COR-L47 (cell line): Measurements from ENCODE around the gene TFPI.
"Not testable (repeated sequence)": the region's sequence is repeated elsewhere in the genome, so short reads cannot be mapped to it uniquely, and the experiment has no call there.

Experiments
- DNase-seq: peaks from one replicate; lab custom pipeline; 2025; lab: John Stamatoyannopoulos, UW

Gene TFPI

DNA sequence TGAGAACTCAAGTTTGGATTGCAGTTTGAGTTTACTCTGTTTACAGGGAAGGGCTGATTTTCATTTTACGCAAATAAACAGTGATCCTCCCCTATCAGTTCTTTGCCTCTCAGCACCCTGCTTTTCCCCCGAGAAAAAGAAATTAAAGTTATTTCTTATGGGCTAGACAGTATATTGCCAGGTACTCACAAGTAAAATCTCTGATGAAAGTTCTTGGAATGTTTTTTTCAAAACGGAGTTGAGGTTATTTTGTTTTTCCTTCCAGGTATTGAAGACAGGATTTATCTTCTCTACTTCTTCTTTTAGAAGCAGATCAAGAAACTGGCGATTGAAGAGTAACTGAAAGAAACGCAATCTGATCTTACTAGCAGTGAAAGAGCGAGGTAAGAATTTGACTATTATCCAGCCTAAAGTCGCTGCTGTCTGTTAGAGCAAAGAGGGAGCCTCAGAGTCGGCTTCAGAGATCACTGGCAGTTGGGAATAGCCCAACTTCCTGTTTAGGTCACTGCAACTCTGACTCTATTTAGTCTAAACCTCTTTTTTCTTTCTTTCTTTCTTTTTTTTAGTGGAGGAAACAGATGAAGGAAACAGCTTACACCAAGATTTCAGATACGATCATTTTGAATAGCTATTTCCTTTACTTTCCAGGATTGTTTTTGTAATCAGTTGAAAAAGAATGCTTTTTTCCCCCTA, at the start of gene TFPI:
TSS of gene TFPI (minus strand) at position 425 of the 693 bp plus-strand sequence. CDS start 50,667 bp downstream, outside the sequence.
- DNase-seq: no peak

DNA sequence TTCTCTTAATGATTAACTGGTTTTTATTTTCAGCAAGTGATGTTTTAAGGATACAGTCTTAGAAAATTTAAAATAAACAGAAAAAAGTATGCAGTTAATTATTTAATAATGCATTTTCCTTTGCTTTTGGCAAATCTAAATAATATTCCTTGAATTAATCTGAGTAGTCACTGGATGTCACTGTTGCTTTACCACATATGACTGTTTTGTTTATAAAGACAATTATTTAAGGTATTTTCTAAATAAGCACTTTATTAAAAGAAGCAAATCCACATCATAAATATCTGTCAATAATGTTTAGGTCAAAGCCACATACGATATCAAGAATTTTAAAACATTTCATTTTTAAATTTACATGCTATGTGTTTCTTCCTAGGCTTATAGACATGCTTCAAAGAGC, 40.6 kb upstream of the TFPI start:
- no peak for DNase-seq

DNA sequence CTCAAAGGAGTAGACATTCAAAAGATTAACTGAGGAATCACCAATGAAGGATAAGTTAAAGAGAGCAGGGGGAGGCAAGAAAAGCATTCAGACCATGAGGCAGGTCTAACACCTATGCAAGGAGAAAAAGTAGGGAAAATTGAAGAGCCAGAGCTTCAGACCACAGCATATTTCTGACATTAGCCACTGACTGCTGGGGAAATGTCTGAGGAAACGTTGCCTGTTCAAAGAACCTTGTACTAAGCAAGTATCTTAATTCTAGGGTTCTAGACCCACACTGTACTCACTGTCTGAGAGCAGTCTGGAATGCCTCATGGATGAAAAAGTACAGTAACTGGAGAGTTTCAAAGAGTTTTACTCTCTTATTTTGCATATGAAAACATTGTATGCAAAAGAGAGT, 39.5 kb upstream of the TFPI start:
- no peak for DNase-seq

DNA sequence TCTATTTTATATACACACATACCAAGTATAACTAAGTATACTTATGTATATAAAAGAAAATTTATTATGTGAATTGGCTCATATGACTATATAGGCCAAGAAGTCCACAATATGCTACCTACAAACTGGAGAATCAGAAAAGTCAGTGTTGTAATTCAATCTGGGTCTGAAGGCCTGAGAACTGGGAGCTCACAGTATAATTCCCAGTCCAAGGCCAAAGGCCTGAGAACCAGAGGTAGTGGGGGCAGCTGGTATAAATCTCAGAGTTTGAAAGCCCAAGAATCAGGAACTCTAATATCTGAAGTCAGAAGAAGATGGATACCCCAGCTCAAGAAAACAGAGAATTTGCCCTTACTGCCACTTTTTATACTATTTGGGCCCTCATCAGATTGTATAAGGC, 38.9 kb upstream of the TFPI start:
- no peak for DNase-seq

DNA sequence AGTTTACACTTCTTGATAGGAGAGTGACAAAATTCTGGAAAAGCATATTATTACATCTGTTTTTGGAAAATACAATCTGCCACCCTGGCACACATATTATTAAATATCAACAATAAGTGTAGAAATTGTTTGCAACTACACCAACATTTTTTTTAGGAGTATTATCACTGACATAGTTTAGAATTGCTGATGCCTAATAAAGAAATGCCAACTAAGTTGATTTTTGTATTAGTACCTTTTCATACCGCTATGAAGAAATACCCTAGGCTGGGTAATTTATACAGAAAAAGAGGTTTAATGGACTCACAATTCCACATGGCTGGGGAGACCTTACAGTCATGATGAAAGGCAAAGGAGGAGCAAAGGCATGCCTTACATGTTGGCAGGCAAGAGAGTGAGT, 35.9 kb upstream of the TFPI start:
- DNase-seq: no peak

DNA sequence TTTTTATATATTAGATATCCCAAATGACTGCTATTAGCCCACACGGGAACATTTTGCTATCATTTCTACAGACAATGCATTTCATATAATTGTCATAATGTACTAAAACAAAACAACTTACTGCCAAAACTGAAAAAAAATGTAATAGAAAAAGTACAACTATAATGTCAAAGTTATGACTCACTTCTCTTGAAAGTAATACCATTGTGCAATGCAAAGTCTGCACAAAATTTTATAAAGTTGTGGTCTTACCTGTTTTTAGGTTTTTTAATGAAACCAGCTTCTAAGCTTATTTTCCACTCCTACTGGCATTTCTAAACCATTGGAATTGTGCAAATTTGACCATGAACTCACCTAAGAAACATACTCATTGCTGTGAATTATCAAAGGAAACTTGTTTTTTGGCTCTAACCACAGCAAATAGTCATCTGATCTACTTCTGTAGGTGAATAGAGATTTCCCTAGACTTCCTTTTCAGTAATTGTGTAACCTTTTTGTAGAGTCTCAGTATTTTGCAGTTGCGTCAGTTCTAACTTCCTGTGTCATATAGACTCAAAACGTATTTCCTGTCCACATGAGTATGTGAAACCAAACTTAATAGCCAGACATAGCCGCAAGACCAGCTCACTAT, 31.9 kb upstream of the TFPI start:
- DNase-seq: no peak

DNA sequence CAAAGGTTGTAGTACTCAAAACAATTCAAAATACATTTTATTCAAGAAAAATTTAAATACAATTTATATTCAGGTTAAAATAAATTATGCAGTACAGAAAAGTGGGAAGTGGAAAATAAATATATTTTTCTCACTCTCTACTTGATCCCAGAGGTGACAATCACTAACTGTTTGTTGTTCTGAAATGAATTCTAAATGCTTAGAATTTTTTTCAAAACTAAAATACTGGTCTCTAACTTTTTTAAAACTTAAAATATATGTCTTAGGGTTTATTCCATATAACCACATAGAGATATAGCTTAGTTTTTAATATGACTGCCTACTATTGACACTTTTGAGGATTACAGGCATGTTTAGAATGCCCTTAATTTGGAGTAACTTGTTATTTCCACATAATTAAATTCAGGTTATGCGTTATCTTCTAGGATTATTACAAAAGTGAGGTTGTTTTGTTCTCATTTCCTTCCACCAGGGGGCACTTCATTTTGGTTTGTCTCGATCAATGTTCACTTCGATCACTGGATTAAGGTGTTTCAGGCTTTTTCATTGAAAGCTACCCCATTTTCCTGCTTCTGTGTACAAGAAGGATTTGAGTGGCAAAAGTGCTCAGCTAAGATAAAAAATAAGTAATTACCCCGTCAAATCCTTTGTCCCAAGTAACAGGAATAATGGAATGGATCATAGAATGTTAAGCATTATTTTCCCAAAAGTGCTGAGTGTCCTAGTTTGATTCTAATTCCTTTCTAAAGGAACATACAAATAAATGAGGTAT, 27.1 kb upstream of the TFPI start:
- DNase-seq: peak; percentile 44

DNA sequence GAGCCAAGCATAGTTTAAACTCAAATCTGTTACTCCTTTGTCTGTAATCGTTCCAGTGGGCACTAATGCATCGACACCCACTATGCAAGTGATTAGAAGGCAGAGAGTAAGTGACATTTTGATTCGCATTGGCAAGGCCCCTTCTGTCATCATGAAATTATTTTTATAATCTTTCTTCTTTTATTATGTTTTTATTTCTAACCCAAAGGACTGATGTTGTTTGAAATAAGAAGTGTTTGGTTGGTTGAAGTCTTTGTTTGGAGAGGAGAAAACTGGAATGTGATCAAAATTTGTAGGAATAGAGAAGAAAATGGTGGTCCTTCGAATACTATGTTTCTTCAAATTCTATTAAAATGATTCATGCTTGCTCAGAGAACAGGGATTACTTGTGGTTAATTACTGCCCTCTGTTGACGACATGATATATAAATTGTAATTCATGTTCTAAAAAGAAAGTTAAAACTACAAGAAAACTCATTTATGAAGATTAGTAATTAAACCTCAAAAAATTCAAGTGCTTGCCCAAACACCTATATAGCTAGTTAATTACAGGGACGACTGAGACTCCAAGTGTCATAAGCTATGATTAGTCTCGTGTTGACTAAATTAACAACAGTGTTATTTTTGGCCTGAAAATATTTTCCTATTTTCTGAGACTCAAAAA, 26.4 kb upstream of the TFPI start:
- DNase-seq: peak; percentile 59

DNA sequence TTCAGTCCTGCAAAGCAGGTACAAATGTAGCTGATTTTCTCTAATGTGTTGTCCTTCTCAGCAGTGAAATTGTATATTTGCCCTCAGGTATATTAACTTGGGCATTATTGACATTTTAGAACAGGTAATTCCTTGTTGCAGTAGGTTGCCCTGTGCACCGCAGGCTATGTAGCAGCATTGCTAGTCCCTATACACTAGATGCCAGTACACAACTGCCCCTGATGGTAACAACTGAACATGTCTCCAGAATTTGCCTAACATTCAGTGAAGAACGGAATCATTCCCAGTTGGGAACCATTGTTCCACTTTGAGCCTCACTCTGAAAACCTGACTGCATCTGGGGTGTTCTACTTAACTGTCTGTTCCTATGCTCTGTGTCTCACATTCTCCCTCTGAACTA, 23.1 kb upstream of the TFPI start:
- no peak for DNase-seq

DNA sequence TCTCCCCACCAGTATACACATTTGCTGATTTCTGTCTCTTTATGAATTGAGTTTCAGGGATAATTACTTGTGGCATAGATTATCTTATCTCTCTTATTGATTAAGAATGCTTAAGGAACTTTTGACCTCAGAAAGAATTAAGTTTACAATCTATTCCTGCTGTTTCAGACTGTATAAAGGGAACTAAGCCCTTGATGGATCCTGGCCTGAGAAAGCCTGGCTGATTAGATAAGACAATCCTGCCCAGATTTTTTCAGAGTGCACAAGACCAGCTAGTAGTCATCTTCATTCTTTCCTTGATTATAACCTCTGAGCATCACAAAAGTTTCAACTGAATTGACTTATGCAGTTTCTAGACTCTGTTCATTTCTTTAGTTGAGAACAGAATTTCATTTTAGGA, 22.7 kb upstream of the TFPI start:
- no peak for DNase-seq

DNA sequence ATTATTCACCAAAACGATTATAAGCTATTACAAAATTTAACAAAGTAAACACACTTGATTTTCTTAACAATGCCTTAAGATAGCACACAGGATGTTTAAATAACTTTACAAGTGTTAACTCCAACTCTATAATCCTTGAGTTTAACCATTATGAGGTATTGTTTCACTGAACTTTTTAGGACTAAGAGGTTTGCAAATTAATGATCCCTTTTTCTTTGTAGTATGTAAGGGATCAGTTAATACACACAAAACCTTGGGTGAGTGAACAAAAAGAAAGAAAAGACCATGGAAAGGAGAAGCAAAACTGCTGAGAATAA, 21.5 kb upstream of the TFPI start:
- no peak for DNase-seq

DNA sequence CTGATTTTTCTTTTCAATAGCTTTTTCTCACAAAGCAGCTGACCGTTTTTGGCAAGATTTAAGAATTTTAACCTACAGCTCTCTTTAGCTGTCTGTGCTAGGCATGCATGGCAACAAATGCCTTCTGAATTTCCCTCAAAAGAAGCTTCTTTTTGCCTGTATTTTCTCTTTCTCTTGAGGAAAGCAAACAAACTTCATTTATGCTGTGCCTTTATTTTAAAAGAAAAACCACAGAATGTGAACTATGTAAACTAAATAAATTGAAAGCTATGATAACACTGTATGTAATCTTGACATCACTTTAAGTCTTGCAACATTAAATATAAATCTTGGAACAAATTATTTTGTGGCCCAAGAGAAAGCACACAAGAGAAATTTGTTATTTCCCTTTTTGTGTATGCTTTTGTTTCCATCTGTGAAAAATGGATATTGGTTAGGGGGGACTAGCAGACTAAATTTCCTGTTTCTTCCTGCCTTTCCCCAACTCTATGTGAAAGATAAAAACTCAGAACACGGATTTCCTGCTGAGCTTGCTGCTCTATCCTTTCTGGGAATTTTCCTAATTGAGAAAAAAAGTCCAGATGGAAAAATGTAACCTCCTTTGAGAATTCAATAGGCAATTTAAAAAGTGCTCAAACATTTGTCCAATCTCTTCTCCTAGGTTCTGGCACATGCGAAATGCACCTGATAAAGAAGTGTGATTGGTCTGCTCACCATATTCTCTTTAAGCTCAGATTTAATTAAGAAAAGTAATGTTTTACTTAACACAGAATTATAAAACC, 20.9 kb upstream of the TFPI start:
- DNase-seq: no peak

DNA sequence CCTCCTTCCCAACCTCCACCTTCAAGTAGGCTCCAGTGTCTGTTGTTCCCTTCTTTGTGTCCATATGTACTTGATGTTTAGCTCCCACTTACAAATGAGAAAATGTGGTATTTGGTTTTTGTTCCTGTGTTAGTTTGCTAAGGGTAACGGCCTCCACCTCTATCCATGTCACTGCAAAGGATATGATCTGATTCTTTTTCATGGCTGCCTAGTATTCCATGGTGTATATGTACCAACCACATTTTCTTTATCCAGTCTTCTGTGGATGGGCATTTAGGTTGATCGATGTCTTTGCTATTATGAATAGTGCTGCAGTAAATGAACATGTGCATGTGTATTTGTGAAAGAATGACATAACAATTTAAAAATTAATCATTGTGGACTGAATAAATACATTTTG, 19.5 kb upstream of the TFPI start:
- DNase-seq: no peak

DNA sequence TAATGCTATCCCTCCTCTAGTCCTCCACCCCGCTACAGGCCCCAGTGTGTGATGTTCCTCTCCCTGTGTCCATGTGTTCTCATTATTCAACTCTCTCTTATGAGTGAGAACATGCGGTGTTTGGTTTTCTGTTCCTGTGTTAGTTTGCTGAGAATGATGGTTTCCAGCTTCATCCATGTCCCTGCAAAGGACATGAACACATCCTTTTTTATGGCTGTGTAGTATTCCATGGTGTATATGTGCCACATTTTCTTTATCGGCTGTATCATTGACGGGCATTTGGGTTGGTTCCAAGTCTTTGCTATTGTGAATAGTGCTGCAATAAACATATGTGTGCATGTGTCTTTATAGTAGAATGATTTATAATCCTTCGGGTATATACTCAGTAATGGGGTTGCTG, 17.8 kb upstream of the TFPI start:
- not testable (repeated sequence) for DNase-seq

DNA sequence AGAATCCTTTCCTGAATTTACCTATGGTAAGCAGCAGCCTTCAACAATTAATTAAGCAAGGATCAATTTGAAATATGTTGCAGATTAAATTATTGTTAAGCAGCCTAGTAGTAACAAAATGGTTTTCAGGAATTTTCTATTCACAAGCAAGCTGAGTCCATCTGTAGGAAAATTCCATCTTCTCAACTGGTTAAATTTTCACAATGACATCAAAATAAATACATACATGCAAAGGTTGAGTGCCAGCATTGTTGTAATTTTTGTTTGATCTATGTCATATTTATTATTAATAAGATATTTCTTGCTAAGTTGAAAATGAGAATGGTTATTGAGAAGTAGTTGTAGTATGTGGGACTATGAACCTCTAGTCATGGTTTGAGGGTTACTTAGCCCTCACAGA, 15.3 kb upstream of the TFPI start:
- DNase-seq: no peak

DNA sequence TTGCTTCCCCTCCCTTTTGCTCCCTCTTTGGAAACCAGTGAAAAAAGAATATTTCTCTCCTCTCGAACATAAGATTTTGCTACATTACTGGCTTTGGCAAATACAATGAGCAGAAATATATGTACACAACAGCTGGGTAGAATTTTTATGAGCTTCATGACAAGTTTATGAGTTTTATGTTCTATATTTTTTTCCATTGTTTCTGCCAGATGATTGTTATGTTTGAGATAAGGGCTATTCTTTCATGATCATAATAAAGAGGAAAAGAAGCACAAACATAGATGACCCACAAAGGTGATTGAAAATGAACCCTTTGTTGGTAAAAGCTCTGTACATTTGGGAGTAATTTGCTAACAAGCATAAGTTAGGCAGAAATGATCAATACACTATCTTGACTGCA, 14.8 kb upstream of the TFPI start:
- DNase-seq: no peak

DNA sequence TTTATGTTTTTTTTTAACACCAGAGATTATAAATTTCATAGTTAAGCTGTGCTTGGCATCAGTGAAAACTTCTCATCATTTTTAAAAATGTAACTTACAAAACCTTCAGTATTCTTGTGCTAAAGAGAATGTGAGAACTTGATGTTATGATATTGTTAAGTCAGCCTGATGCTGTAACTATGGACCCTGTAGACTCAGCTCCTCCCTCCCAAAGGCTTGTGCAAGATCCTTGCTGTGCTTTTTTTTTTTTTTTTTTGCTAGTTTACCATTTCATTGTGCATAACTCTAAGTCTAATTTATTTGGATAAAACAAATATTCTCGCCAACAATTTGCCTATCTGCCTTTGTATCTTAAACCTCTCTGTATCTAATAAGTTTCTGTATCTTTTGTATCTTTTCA, 12.9 kb upstream of the TFPI start:
- DNase-seq: no peak

DNA sequence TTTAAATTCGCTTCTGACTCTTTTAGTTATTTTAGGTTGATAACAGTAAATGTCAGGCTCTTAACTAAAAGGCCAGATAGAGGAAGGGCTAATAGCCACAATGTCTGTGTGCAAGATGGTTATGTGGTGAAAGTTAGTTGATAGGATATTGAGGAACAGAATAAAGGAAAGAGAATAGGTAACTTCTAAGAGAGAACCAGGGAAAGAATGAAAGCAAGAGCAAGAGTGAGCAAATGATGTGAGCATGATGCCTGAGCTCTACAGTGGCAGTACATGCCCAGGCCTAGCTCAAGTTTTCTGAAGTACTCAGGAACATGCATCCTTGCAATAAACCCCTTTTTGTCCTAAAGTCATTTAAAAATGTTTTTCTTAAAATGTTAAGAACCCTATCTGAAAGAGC, 12.5 kb upstream of the TFPI start:
- DNase-seq: no peak

DNA sequence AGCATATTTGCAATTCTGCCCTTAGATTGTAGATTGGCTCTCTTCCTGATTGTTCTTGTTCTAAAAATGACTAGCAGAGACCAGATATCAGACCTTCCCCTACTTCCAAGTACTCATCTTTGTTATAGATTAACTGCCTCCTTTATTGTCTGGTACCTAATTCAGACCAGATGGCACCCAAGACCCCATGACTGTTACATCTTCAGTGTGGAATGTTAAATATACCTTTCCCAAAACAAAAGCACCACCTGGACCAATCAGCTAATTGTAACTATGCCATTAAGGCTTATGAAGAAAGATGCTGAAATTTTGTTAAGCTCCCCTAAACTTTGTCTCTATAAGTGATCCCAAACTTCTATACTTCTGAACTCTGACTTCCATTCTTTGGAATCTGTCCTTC, 12.0 kb upstream of the TFPI start:
- no peak for DNase-seq

DNA sequence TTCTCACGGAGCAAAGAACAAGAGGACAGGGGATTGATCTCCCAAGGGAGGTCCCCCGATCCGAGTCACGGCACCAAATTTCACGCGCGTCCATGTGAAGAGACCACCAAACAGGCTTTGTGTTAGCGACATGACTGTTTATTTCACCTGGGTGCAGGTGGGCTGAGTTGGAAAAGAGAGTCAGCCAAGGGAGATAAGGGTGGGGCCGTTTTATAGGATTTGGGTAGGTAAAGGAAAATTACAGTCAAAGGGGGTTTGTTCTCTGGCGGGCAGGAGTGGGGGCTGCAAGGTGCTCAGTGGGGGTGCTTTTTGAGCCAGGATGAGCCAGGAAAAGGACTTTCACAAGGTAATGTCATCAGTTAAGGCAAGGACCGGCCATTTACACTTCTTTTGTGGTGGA, 11.4 kb upstream of the TFPI start:
- not testable (repeated sequence) for DNase-seq

DNA sequence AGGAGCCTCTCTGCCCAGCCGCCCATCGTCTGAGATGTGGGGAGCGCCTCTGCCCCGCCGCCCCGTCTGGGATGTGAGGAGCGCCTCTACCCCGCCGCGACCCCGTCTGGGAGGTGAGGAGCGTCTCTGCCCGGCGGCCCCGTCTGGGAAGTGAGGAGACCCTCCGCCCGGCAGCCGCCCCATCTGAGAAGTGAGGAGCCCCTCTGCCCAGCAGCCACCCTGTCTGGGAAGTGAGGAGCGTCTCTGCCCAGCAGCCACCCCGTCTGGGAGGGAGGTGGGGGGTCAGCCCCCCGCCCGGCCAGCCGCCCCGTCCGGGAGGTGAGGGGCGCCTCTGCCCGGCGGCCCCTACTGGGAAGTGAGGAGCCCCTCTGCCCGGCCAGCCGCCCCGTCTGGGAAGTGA, 2.3 kb upstream of the TFPI start:
- not testable (repeated sequence) for DNase-seq

DNA sequence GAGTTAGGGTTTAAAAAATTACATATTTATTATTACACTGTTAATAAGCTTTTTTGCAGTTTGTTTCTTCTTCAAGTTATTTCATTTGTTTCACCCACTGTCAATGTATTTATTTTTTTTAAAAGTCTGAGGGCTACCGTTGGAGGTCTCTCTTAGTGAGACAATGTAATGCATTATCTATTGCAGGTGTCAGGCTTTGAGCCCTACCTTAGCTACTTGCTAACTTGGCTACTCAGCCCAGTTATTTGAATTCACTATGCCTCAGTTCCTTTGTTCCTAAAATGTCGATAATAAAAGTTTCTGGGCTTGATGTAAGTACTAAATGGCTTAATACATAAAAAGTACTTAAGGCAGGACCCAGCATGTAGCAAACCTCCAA, 458 bp upstream of the TFPI start:
- no peak for DNase-seq
